Measurements from ENCODE around the gene CCDC91.

CCDC91 gene

DNA sequence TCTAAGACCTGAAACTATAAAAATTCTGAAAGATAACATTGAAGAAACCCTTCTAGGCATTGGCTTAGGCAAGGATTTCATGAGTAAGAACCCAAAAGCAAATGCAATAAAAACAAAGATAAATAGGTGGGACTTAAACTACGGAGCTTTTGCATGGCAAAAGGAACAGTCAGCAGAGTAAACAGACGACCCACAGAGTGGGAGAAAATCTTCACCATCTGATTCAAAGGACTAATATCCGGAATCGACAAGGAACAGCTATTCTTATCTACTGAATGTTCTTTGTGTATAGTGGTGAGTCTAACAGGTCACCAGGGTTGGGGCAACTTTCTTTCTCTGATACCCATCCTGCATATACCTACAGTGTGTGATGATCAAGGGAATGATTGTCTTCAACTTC, 198.6 kb downstream of the CCDC91 start:
- Histone ChIP-seq H3K9ac (ENCODE audit: low read length) (no peak overlapping the region), H4K20me1 (ENCODE audit: insufficient read depth, low read length) (no peaks in the 10 kb centered on the region), H3K36me3 (replicated peaks; ENCODE audit: low read depth, low read length) (no peaks in the 10 kb centered on the region), H3K4me3 (ENCODE audit: low read length) (no peak overlapping the region), H3K4me1 (ENCODE audit: low read length) (no peaks in the 10 kb centered on the region), H3K27me3 (ENCODE audit: low read depth, low read length) (no peaks in the 10 kb centered on the region), H3K79me2 (ENCODE audit: low read length) (no peaks in the 10 kb centered on the region), H3K27ac (ENCODE audit: low read length) (no peak overlapping the region), H3K9me3 (ENCODE audit: insufficient read depth, low read length) (no peaks in the 10 kb centered on the region), H3K4me2 (ENCODE audit: low read length) (no peak overlapping the region), H2AFZ (ENCODE audit: low read depth, low read length) (no peak overlapping the region)
- TF ChIP-seq CTCF (IDR thresholded peaks at IDR 0.05; ENCODE audit: low read depth, low read length), result no peak

GRCh38 chr12:28390206-28390605, 199.9 kb downstream of the CCDC91 start:
- Histone ChIP-seq H2AFZ (ENCODE audit: low read depth, low read length) (no peak overlapping the region), H3K27ac (ENCODE audit: low read length) (no peak overlapping the region)

DNA sequence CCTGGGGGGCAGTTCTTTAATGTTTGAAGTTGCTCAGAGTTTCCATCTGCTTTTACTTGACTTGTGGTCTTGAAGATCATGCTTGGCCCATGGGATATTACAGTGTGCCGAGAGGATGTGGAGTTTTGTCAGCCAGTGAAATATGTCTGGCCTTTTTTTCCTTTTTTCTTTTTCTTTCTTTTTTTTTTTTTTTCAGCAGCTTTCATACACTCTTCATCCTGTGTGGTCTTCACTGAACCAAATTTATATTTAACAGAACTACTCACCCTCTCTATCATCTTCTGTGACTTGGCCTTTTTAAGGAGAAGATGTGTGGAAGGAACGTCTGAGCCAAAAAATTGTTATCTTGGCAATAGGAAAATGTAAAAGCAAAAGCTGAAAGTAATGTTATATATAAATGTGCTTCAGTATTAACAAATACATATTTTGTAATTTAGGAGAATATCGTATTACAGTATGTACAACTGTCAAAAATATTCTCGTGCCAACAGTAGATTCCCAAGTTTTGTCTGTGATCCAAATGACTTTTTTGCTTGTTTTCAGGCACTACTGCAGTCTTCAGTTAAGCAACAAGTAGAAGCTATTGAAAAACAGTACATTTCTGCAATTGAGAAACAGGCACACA, 200.6 kb downstream of the CCDC91 start:
- H3K4me3 ChIP-seq (ENCODE audit: low read length), result no peak overlapping the region
- no peak overlapping the region for H3K9ac ChIP-seq (ENCODE audit: low read length)
- no peak overlapping the region for H2AFZ ChIP-seq (ENCODE audit: low read depth, low read length)

More at GRCh38 chr12:28390206-28390605, 199.9 kb downstream of the CCDC91 start:
- H3K4me3 ChIP-seq (ENCODE audit: low read length), result no peak overlapping the region
- H3K79me2 ChIP-seq (ENCODE audit: low read length), result no peaks in the 10 kb centered on the region
- H3K36me3 ChIP-seq (replicated peaks; ENCODE audit: low read depth, low read length), result peaks cover 1% of the 10 kb centered on the region
- H3K9me3 ChIP-seq (ENCODE audit: insufficient read depth, low read length), result no peaks in the 10 kb centered on the region
- TF ChIP-seq CTCF (IDR thresholded peaks at IDR 0.05; ENCODE audit: low read depth, low read length) (no peak), EZH2phosphoT487 (IDR thresholded peaks at IDR 0.05; ENCODE audit: low read depth) (no peak)
- H3K9ac ChIP-seq (ENCODE audit: low read length), result no peak overlapping the region
- no peaks in the 10 kb centered on the region for H3K27me3 ChIP-seq (ENCODE audit: low read depth, low read length)
- H4K20me1 ChIP-seq (ENCODE audit: insufficient read depth, low read length), result no peaks in the 10 kb centered on the region
- no peaks in the 10 kb centered on the region for H3K4me1 ChIP-seq (ENCODE audit: low read length)
- no peak overlapping the region for H3K4me2 ChIP-seq (ENCODE audit: low read length)

GRCh38 chr12:28409892-28410291, 219.6 kb downstream of the CCDC91 start:
- no peak overlapping the region for H3K27ac ChIP-seq (ENCODE audit: low read length)

More for the DNA sequence above, 200.6 kb downstream of the CCDC91 start:
- H3K9me3 ChIP-seq (ENCODE audit: insufficient read depth, low read length), result no peaks in the 10 kb centered on the region
- TF ChIP-seq CTCF (IDR thresholded peaks at IDR 0.05; ENCODE audit: low read depth, low read length), result no peak
- TF ChIP-seq EZH2phosphoT487 (IDR thresholded peaks at IDR 0.05; ENCODE audit: low read depth), result no peak
- no peaks in the 10 kb centered on the region for H3K4me1 ChIP-seq (ENCODE audit: low read length)
- no peaks in the 10 kb centered on the region for H4K20me1 ChIP-seq (ENCODE audit: insufficient read depth, low read length)
- H3K36me3 ChIP-seq (replicated peaks; ENCODE audit: low read depth, low read length), result peaks cover 3% of the 10 kb centered on the region
- H3K27ac ChIP-seq (ENCODE audit: low read length), result no peak overlapping the region
- H3K79me2 ChIP-seq (ENCODE audit: low read length), result no peaks in the 10 kb centered on the region
- H3K4me2 ChIP-seq (ENCODE audit: low read length), result no peak overlapping the region
- no peaks in the 10 kb centered on the region for H3K27me3 ChIP-seq (ENCODE audit: low read depth, low read length)

More at GRCh38 chr12:28409892-28410291, 219.6 kb downstream of the CCDC91 start:
- TF ChIP-seq CTCF (IDR thresholded peaks at IDR 0.05; ENCODE audit: low read depth, low read length), result no peak
- no peak for TF ChIP-seq EZH2phosphoT487 (IDR thresholded peaks at IDR 0.05; ENCODE audit: low read depth)
- H4K20me1 ChIP-seq (ENCODE audit: insufficient read depth, low read length), result no peaks in the 10 kb centered on the region
- H3K27me3 ChIP-seq (ENCODE audit: low read depth, low read length), result no peaks in the 10 kb centered on the region
- H3K36me3 ChIP-seq (replicated peaks; ENCODE audit: low read depth, low read length), result peaks cover 2% of the 10 kb centered on the region
- H3K9ac ChIP-seq (ENCODE audit: low read length), result no peak overlapping the region
- no peaks in the 10 kb centered on the region for H3K4me1 ChIP-seq (ENCODE audit: low read length)
- no peak overlapping the region for H3K4me2 ChIP-seq (ENCODE audit: low read length)
- H3K9me3 ChIP-seq (ENCODE audit: insufficient read depth, low read length), result no peaks in the 10 kb centered on the region
- H2AFZ ChIP-seq (ENCODE audit: low read depth, low read length), result no peak overlapping the region
- H3K79me2 ChIP-seq (ENCODE audit: low read length), result no peaks in the 10 kb centered on the region
- no peak overlapping the region for H3K4me3 ChIP-seq (ENCODE audit: low read length)
